ENCODE results near the gene PI4KA. TPM values are rescaled to one million over a fixed set of nuclear protein-coding genes. Genes with fewer than 3 reads are reported as not detected.

The PI4KA gene
- total and polyA plus RNA-seq, 4 donors = 19.4 to 47.5 (median 36.3) TPM

- H3K4me3 ChIP-seq (ENCODE audit: low read depth in 1 of 3, low read length in 3 of 3) = no peak overlapping the region
- H3K36me3 ChIP-seq (ENCODE audit: control insufficient read depth in 4 of 4, insufficient read depth in 3 of 4, low read depth in 1 of 4, low read length in 3 of 4) = peaks cover 11 to 43% (median 22%) of the 10 kb centered on the region in 4 donors
- H3K9ac ChIP-seq (ENCODE audit: low read depth in 1 of 2, low read length in 2 of 2) = no peak overlapping the region
- no peaks in the 10 kb centered on the region for H3K9me3 ChIP-seq (ENCODE audit: control insufficient read depth in 4 of 4, low read length in 3 of 4)
- H3K4me1 ChIP-seq (ENCODE audit: control insufficient read depth in 4 of 4, insufficient read depth in 4 of 4, low read length in 3 of 4) = peaks cover 0 to 5% (median 2%) of the 10 kb centered on the region in 4 donors
- H3K27ac ChIP-seq (ENCODE audit: low read depth in 1 of 2, low read length in 2 of 2) = no peak overlapping the region
- 94% methylated on average over 2 of the region's 2 CpGs for whole genome bisulfite sequencing
- DNase-seq (ENCODE audit: low spot score) = no peak
- TF ChIP-seq JUND (IDR thresholded peaks at IDR 0.05) (no peak), RXRA (IDR thresholded peaks at IDR 0.05) (no peak), YY1 (IDR thresholded peaks at IDR 0.05) (no peak), ATF3 (IDR thresholded peaks at IDR 0.05) (no peak), FOXA2 (IDR thresholded peaks at IDR 0.05) (no peak), SP1 (IDR thresholded peaks at IDR 0.05) (no peak), GABPA (IDR thresholded peaks at IDR 0.05 in 1 of 2, conservative IDR thresholded peaks at IDR 0.05 in 1 of 2) (no peak), FOXA1 (IDR thresholded peaks at IDR 0.05) (no peak), RAD21 (IDR thresholded peaks at IDR 0.05) (no peak), HNF4A (conservative IDR thresholded peaks at IDR 0.05) (no peak), TAF1 (conservative IDR thresholded peaks at IDR 0.05) (no peak), NR2F2 (IDR thresholded peaks at IDR 0.05) (no peak), MAX (IDR thresholded peaks at IDR 0.05) (no peak)
- TF ChIP-seq, protein P1, sequence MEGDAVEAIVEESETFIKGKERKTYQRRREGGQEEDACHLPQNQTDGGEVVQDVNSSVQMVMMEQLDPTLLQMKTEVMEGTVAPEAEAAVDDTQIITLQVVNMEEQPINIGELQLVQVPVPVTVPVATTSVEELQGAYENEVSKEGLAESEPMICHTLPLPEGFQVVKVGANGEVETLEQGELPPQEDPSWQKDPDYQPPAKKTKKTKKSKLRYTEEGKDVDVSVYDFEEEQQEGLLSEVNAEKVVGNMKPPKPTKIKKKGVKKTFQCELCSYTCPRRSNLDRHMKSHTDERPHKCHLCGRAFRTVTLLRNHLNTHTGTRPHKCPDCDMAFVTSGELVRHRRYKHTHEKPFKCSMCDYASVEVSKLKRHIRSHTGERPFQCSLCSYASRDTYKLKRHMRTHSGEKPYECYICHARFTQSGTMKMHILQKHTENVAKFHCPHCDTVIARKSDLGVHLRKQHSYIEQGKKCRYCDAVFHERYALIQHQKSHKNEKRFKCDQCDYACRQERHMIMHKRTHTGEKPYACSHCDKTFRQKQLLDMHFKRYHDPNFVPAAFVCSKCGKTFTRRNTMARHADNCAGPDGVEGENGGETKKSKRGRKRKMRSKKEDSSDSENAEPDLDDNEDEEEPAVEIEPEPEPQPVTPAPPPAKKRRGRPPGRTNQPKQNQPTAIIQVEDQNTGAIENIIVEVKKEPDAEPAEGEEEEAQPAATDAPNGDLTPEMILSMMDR (IDR thresholded peaks at IDR 0.05; ENCODE audit: low read depth, low read length, missing input control) = no peak
- TF ChIP-seq, protein P2, sequence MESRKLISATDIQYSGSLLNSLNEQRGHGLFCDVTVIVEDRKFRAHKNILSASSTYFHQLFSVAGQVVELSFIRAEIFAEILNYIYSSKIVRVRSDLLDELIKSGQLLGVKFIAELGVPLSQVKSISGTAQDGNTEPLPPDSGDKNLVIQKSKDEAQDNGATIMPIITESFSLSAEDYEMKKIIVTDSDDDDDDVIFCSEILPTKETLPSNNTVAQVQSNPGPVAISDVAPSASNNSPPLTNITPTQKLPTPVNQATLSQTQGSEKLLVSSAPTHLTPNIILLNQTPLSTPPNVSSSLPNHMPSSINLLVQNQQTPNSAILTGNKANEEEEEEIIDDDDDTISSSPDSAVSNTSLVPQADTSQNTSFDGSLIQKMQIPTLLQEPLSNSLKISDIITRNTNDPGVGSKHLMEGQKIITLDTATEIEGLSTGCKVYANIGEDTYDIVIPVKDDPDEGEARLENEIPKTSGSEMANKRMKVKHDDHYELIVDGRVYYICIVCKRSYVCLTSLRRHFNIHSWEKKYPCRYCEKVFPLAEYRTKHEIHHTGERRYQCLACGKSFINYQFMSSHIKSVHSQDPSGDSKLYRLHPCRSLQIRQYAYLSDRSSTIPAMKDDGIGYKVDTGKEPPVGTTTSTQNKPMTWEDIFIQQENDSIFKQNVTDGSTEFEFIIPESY (IDR thresholded peaks at IDR 0.05) = no peak
- TF ChIP-seq, protein P3, sequence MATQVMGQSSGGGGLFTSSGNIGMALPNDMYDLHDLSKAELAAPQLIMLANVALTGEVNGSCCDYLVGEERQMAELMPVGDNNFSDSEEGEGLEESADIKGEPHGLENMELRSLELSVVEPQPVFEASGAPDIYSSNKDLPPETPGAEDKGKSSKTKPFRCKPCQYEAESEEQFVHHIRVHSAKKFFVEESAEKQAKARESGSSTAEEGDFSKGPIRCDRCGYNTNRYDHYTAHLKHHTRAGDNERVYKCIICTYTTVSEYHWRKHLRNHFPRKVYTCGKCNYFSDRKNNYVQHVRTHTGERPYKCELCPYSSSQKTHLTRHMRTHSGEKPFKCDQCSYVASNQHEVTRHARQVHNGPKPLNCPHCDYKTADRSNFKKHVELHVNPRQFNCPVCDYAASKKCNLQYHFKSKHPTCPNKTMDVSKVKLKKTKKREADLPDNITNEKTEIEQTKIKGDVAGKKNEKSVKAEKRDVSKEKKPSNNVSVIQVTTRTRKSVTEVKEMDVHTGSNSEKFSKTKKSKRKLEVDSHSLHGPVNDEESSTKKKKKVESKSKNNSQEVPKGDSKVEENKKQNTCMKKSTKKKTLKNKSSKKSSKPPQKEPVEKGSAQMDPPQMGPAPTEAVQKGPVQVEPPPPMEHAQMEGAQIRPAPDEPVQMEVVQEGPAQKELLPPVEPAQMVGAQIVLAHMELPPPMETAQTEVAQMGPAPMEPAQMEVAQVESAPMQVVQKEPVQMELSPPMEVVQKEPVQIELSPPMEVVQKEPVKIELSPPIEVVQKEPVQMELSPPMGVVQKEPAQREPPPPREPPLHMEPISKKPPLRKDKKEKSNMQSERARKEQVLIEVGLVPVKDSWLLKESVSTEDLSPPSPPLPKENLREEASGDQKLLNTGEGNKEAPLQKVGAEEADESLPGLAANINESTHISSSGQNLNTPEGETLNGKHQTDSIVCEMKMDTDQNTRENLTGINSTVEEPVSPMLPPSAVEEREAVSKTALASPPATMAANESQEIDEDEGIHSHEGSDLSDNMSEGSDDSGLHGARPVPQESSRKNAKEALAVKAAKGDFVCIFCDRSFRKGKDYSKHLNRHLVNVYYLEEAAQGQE (IDR thresholded peaks at IDR 0.05) = no peak
- no peaks in the 10 kb centered on the region for H3K27me3 ChIP-seq (ENCODE audit: control insufficient read depth in 4 of 4, insufficient read depth in 4 of 4, low read length in 3 of 4)
These were observed 115.8 kb downstream of the PI4KA start for GRCh38 chr22:20742764-20743163.

All from liver (tissue), 9 donors.